SU-DHL-6 (cell line): Measurements from ENCODE around the gene DIP2C.

Experiments
- H2AFZ ChIP-seq: fragments of 200-600 bp; sonication (generic); 2 replicates; pipeline ENCODE4 v1.6.1; 2014; ENCODE audit warnings: low read depth, mild to moderate bottlenecking, moderate library complexity, mixed read lengths, antibody characterized with exemption, low read length; ENCODE audit not compliant: severe bottlenecking
- H3F3A ChIP-seq: fragments of 200-600 bp; shearing (Covaris generic); 2 replicates; pipeline ENCODE4 v1.6.0; 2016; ENCODE audit warnings: antibody characterized with exemption, mild to moderate bottlenecking; ENCODE audit not compliant: insufficient read depth
- H3K27ac ChIP-seq: fragments of 200-600 bp; sonication (generic); 2 replicates; pipeline ENCODE4 v1.5.1; 2016; ENCODE audit warnings: low read depth, mild to moderate bottlenecking, low read length, moderate library complexity, mixed read lengths
- H3K27me3 ChIP-seq: fragments of 200-600 bp; sonication (generic), shearing (Covaris generic); 2 replicates; pipeline ENCODE4 v1.6.0; 2014; ENCODE audit warnings: mild to moderate bottlenecking, low read length
- H3K36me3 ChIP-seq: fragments of 200-600 bp; sonication (generic); 2 replicates; pipeline ENCODE4 v1.6.1; 2014; ENCODE audit warnings: mild to moderate bottlenecking, low read length, mixed read lengths
- H3K4me2 ChIP-seq: fragments of 300-600, 200-600 bp; shearing (Covaris generic), sonication (generic); 2 replicates; pipeline ENCODE4 v1.6.0; 2014; ENCODE audit warnings: low read length, low read depth, mild to moderate bottlenecking; ENCODE audit not compliant: poor library complexity, severe bottlenecking
- H3K4me3 ChIP-seq: fragments of 200-600 bp; sonication (generic); 2 replicates; pipeline ENCODE4 v1.5.1; 2014; ENCODE audit warnings: antibody characterized with exemption, low read length, mild to moderate bottlenecking, mixed read lengths; ENCODE audit not compliant: insufficient read depth, poor library complexity, severe bottlenecking
- H3K79me2 ChIP-seq: fragments of 200-600 bp; sonication (generic); 2 replicates; pipeline ENCODE4 v1.6.1; 2014; ENCODE audit warnings: mild to moderate bottlenecking, low read length, moderate library complexity; ENCODE audit not compliant: insufficient read depth
- H3K9ac ChIP-seq: fragments of 200-600 bp; sonication (generic); 2 replicates; pipeline ENCODE4 v1.7.0; 2014; ENCODE audit warnings: mild to moderate bottlenecking, low read length
- H3K9me2 ChIP-seq: fragments of 200-600 bp; sonication (generic); replicated peaks from 2 replicates; pipeline ENCODE4 v1.6.1; 2014; ENCODE audit warnings: low read length; ENCODE audit not compliant: insufficient read depth
- H3K9me3 ChIP-seq: fragments of 200-600 bp; sonication (generic); 2 replicates; pipeline ENCODE4 v1.6.1; 2014; ENCODE audit warnings: low read length, mixed read lengths; ENCODE audit not compliant: insufficient read depth
- H4K20me1 ChIP-seq: fragments of 200-600 bp; sonication (generic); 2 replicates; pipeline ENCODE4 v1.6.1; 2014; ENCODE audit warnings: low read depth, mild to moderate bottlenecking, antibody characterized with exemption, low read length, moderate library complexity, mixed read lengths
- CTCF ChIP-seq: fragments of 200-600 bp; sonication (generic); IDR thresholded peaks from one replicate; pipeline ENCODE4 v1.5.1; 2017; ENCODE audit warnings: antibody characterized with exemption, mild to moderate bottlenecking, low read length, moderate library complexity; ENCODE audit not compliant: insufficient read depth, poor library complexity, severe bottlenecking
- EZH2phosphoT487 ChIP-seq: fragments of 200-600 bp; sonication (generic), shearing (Covaris generic); conservative IDR thresholded peaks from 2 replicates; pipeline ENCODE4 v1.6.1; 2018; ENCODE audit warnings: mild to moderate bottlenecking, antibody characterized with exemption, low read length, moderate library complexity, mixed read lengths

The DIP2C gene

GRCh38 chr10:673492-673891 lies 16.0 kb downstream of the DIP2C start:
- Histone ChIP-seq H2AFZ (no peak overlapping the region), H3K27me3 (no peaks in the 10 kb centered on the region), H3K27ac (no peak overlapping the region), H3K4me3 (no peak overlapping the region), H3K9me3 (no peaks in the 10 kb centered on the region), H3K4me2 (no peak overlapping the region), H3K36me3 (no peaks in the 10 kb centered on the region), H3K79me2 (no peaks in the 10 kb centered on the region), H3K9me2 (no peaks in the 10 kb centered on the region), H4K20me1 (no peaks in the 10 kb centered on the region), H3F3A (no peaks in the 10 kb centered on the region), H3K9ac (no peak overlapping the region)
- no peak for TF ChIP-seq EZH2phosphoT487
- TF ChIP-seq CTCF = no peak

DNA sequence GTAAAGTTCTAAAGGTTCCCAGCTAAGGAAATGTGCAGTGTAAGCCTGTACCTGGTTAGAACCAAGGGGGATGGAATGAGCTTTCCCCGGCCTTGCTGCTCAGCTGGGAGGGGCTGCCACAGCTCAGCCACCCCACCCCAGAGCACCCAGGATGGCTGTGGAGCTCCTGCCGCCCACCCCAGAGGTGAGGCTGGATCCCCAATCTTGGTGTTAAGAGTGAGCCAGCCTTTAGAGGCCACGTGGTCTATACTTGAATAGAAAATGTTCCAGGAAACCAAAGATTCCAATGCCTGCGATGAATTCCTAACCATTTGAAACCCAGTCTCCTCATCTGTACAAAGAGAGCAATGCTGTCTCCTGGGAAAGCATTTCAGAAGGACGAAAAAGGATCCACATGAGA lies 16.5 kb downstream of the DIP2C start:
- Histone ChIP-seq H3K79me2 (no peaks in the 10 kb centered on the region), H2AFZ (no peak overlapping the region), H3K4me3 (no peak overlapping the region), H3K9me2 (no peaks in the 10 kb centered on the region), H3F3A (no peaks in the 10 kb centered on the region), H3K27me3 (no peaks in the 10 kb centered on the region), H3K27ac (no peak overlapping the region), H4K20me1 (no peaks in the 10 kb centered on the region), H3K9ac (no peak overlapping the region), H3K9me3 (peaks cover 5% of the 10 kb centered on the region; the same call in 1 of the 2 replicates), H3K4me2 (no peak overlapping the region), H3K36me3 (no peaks in the 10 kb centered on the region)
- TF ChIP-seq CTCF = no peak
- TF ChIP-seq EZH2phosphoT487 = no peak

GRCh38 chr10:672203-672602 lies 17.3 kb downstream of the DIP2C start:
- Histone ChIP-seq H3K4me3 (no peak overlapping the region), H3K79me2 (no peaks in the 10 kb centered on the region), H4K20me1 (no peaks in the 10 kb centered on the region), H3K27ac (no peak overlapping the region), H3F3A (no peaks in the 10 kb centered on the region), H3K9ac (no peak overlapping the region), H2AFZ (no peak overlapping the region), H3K9me2 (no peaks in the 10 kb centered on the region), H3K36me3 (no peaks in the 10 kb centered on the region), H3K4me2 (no peak overlapping the region), H3K9me3 (peaks cover 9% of the 10 kb centered on the region; the same call in 1 of the 2 replicates), H3K27me3 (no peaks in the 10 kb centered on the region)
- TF ChIP-seq CTCF = no peak
- no peak for TF ChIP-seq EZH2phosphoT487

DNA sequence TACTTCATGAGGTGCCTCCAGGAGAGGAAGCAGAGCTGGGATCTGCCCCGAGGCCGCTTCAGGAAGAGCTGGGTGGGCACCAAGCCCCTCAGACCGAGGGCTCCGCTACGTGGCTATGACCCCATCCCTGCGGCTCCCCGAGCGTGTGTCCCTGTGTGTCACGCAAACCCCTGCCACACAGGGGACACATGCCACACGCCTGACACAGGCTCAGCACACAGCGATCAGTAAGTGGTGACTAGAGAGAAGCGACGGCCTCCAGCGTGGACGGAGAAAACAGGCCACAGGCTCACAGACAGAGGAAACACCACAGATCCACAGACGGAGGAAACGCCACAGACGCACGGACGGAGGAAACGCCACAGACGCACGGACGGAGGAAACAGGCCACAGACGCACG lies 18.5 kb downstream of the DIP2C start:
- H3F3A ChIP-seq = no peaks in the 10 kb centered on the region
- H2AFZ ChIP-seq = no peak overlapping the region
- no peak overlapping the region for H3K27ac ChIP-seq
- no peaks in the 10 kb centered on the region for H3K27me3 ChIP-seq
- no peaks in the 10 kb centered on the region for H4K20me1 ChIP-seq
- H3K4me2 ChIP-seq = no peak overlapping the region
- H3K36me3 ChIP-seq = no peaks in the 10 kb centered on the region
- H3K79me2 ChIP-seq = no peaks in the 10 kb centered on the region
- peaks cover 9% of the 10 kb centered on the region; the same call in 1 of the 2 replicates for H3K9me3 ChIP-seq
- H3K9me2 ChIP-seq = no peaks in the 10 kb centered on the region
- no peak overlapping the region for H3K4me3 ChIP-seq
- no peak for TF ChIP-seq CTCF
- TF ChIP-seq EZH2phosphoT487 = no peak
- no peak overlapping the region for H3K9ac ChIP-seq
